GM13976 (cell line): ENCODE data around the gene CNTNAP2.

Source experiments
- DNase-seq: peaks from one replicate; pipeline ENCODE4 v3.0.0; 2012; ENCODE audit warnings: low spot score
- CTCF ChIP-seq: IDR thresholded peaks from 2 replicates; pipeline ENCODE4 v1.5.1; 2012; ENCODE audit warnings: borderline replicate concordance, mild to moderate bottlenecking; ENCODE audit not compliant: insufficient read depth; ENCODE audit errors: extremely low read depth, missing control alignments, control extremely low read depth
- in situ Hi-C: fragments of 300-500 bp; cut with MboI; formaldehyde crosslinking; loops from one replicate; pipeline ENCODE4 v1.12.0; 2022; ENCODE audit warnings: low sequenced_read_pairs, mixed read lengths, inconsistent platforms; ENCODE audit not compliant: unreplicated experiment

Gene CNTNAP2

GRCh38 chr7:147912946-147913638 is 1796.5 kb downstream of the CNTNAP2 start:
- in situ Hi-C loops, result no loop called here
- TF ChIP-seq CTCF, result no peak
- DNase-seq, result no peak

- no peak for TF ChIP-seq CTCF
- in situ Hi-C loops, result no loop called here
- no peak for DNase-seq
Observed at GRCh38 chr7:147915781-147916180, 1799.2 kb downstream of the CNTNAP2 start.

GRCh38 chr7:147916573-147916972 is 1800.0 kb downstream of the CNTNAP2 start:
- in situ Hi-C loops, result no loop called here
- TF ChIP-seq CTCF, result no peak
- DNase-seq, result no peak

- TF ChIP-seq CTCF, result no peak
- in situ Hi-C loops, result no loop called here
- no peak for DNase-seq
Observed at GRCh38 chr7:147923841-147924240, 1807.2 kb downstream of the CNTNAP2 start.

GRCh38 chr7:147937428-147937827 is 1820.8 kb downstream of the CNTNAP2 start:
- no peak for DNase-seq
- no peak for TF ChIP-seq CTCF
- in situ Hi-C loops, result no loop called here

- in situ Hi-C loops, result no loop called here
- DNase-seq, result no peak
- no peak for TF ChIP-seq CTCF
Observed at GRCh38 chr7:147941381-147941780, 1824.8 kb downstream of the CNTNAP2 start.
